PC-9 (cell line): Measurements from ENCODE around the gene PLAGL1. TPM values are rescaled to one million over a fixed set of nuclear protein-coding genes. Genes with fewer than 3 reads are reported as not detected.

ENCODE experiments used
- BruUV-seq: library from RNA; stranded (reverse); fragments of 400-500 nt; replicated peaks from 2 replicates; lab custom pipeline; 2021; lab: Mats Ljungman, UMichigan
- CTCF ChIA-PET: fragments of 300-600 bp; sonication (Branson Sonifier 250); formaldehyde crosslinking; loops from one replicate; lab custom pipeline; 2022; ENCODE audit warnings: antibody characterized with exemption; lab: Charles Lee
- POLR2A ChIA-PET: fragments of 300-600 bp; sonication (Branson Sonifier 250); formaldehyde crosslinking; loops from one replicate; lab custom pipeline; 2022; ENCODE audit warnings: antibody characterized with exemption; ENCODE audit not compliant: unreplicated experiment; lab: Charles Lee
- DNase-seq, 2 experiments: peaks; one replicate each; pipeline versions ENCODE4 v3.0.0 to v3.0.0-alpha.2; 2015 to 2022; ENCODE audit warnings: mixed read lengths in 1 of 2
- H2AFZ ChIP-seq: fragments of 200-600 bp; sonication (generic); 2 replicates; pipeline ENCODE4 v1.8.1; 2017; ENCODE audit warnings: antibody characterized with exemption
- H3F3A ChIP-seq: fragments of 200-600 bp; sonication (generic); 2 replicates; pipeline ENCODE4 v1.8.1; 2017; ENCODE audit warnings: antibody characterized with exemption, mild to moderate bottlenecking, low read depth; ENCODE audit not compliant: insufficient read depth
- H3K27ac ChIP-seq: fragments of 200-600 bp; sonication (generic); 2 replicates; pipeline ENCODE4 v1.6.1; 2016; ENCODE audit warnings: mixed run types
- H3K27me3 ChIP-seq: fragments of 200-600 bp; sonication (generic); 2 replicates; pipeline ENCODE4 v1.6.1; 2016; ENCODE audit warnings: low read depth, mixed run types; ENCODE audit not compliant: insufficient read depth
- H3K36me3 ChIP-seq: fragments of 200-600 bp; sonication (generic); 2 replicates; pipeline ENCODE4 v1.6.1; 2016; ENCODE audit warnings: low read depth, mixed run types
- H3K4me1 ChIP-seq: fragments of 200-600 bp; sonication (generic); replicated peaks from 2 replicates; pipeline ENCODE4 v1.6.1; 2016; ENCODE audit warnings: mixed run types; ENCODE audit not compliant: insufficient read depth
- H3K4me2 ChIP-seq: fragments of 200-600 bp; sonication (generic); 2 replicates; pipeline ENCODE4 v1.6.1; 2017; ENCODE audit warnings: mixed run types
- H3K4me3 ChIP-seq: fragments of 200-600 bp; sonication (generic); 2 replicates; pipeline ENCODE4 v1.6.1; 2016; ENCODE audit warnings: mixed run types
- H3K79me2 ChIP-seq: fragments of 200-600 bp; sonication (generic); 2 replicates; pipeline ENCODE4 v1.6.1; 2017; ENCODE audit warnings: low read depth, mixed run types
- H3K9me2 ChIP-seq: fragments of 200-600 bp; sonication (generic); 2 replicates; pipeline ENCODE4 v1.8.1; 2017; ENCODE audit warnings: mild to moderate bottlenecking; ENCODE audit not compliant: insufficient read depth
- H3K9me3 ChIP-seq: fragments of 200-600 bp; sonication (generic); 2 replicates; pipeline ENCODE4 v1.8.1; 2016; ENCODE audit warnings: low read depth; ENCODE audit not compliant: insufficient read depth
- H4K20me1 ChIP-seq: fragments of 200-600 bp; sonication (generic); 2 replicates; pipeline ENCODE4 v1.8.1; 2017; ENCODE audit not compliant: insufficient read depth
- EZH2 ChIP-seq: fragments of 200-600 bp; sonication (generic); IDR thresholded peaks from 2 replicates; pipeline ENCODE4 v1.8.0; 2017; ENCODE audit warnings: antibody characterized with exemption, low read depth
- intact Hi-C: fragments of 100-400 bp; cut with micrococcal nuclease; formaldehyde crosslinking; loops from one replicate; pipeline ENCODE4 v1.10.0; 2022; ENCODE audit not compliant: unreplicated experiment
- total RNA-seq: library from RNA; stranded (reverse); gene quantifications from 2 replicates; pipeline ENCODE4 v1.2.3, GENCODE V29; 2021
- TF ChIP-seq, protein P1 (sequence below): fragments of 200-600 bp; sonication (generic); conservative IDR thresholded peaks from 2 replicates; pipeline ENCODE4 v1.6.1; 2017; ENCODE audit warnings: mixed run types, antibody characterized with exemption, mild to moderate bottlenecking, moderate library complexity

Gene PLAGL1
- total RNA-seq, 1 experiment from 2014 or later = 8.3 TPM

DNA sequence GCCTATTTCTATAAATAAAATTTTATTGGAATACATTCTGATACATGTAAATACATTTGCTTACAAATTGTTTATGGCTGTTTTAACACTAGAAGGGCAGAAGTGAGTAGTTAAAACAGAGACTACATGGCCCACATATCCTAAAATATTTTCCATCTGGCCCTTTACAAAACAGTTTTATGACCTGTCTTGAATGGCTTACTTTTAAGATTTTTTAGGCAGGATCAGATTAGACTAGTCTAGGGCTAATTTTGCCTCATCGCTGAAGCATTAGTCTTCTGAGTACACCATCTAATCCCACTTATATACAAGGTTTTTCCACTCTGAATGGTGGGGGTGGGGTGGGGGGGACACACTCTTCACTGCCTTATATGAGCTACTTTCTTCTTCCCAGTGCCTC, 27.1 kb downstream of the PLAGL1 start:
- H3K27me3 ChIP-seq = no peaks in the 10 kb centered on the region
- H3F3A ChIP-seq = no peaks in the 10 kb centered on the region
- no peak overlapping the region for H2AFZ ChIP-seq
- H4K20me1 ChIP-seq = no peaks in the 10 kb centered on the region
- H3K79me2 ChIP-seq = no peaks in the 10 kb centered on the region
- no peak overlapping the region for H3K4me3 ChIP-seq
- no peaks in the 10 kb centered on the region for H3K4me1 ChIP-seq
- no peak overlapping the region for H3K4me2 ChIP-seq
- POLR2A ChIA-PET = no interaction called here
- H3K9me3 ChIP-seq = no peaks in the 10 kb centered on the region
- no peaks in the 10 kb centered on the region for H3K36me3 ChIP-seq
- TF ChIP-seq EZH2 = no peak
- TF ChIP-seq, protein P1, sequence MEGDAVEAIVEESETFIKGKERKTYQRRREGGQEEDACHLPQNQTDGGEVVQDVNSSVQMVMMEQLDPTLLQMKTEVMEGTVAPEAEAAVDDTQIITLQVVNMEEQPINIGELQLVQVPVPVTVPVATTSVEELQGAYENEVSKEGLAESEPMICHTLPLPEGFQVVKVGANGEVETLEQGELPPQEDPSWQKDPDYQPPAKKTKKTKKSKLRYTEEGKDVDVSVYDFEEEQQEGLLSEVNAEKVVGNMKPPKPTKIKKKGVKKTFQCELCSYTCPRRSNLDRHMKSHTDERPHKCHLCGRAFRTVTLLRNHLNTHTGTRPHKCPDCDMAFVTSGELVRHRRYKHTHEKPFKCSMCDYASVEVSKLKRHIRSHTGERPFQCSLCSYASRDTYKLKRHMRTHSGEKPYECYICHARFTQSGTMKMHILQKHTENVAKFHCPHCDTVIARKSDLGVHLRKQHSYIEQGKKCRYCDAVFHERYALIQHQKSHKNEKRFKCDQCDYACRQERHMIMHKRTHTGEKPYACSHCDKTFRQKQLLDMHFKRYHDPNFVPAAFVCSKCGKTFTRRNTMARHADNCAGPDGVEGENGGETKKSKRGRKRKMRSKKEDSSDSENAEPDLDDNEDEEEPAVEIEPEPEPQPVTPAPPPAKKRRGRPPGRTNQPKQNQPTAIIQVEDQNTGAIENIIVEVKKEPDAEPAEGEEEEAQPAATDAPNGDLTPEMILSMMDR = no peak
- intact Hi-C loops = no loop called here
- DNase-seq = no peak
- no TSS peak for BruUV-seq
- H3K9me2 ChIP-seq = no peaks in the 10 kb centered on the region
- CTCF ChIA-PET = no interaction called here
- H3K27ac ChIP-seq = no peak overlapping the region

DNA sequence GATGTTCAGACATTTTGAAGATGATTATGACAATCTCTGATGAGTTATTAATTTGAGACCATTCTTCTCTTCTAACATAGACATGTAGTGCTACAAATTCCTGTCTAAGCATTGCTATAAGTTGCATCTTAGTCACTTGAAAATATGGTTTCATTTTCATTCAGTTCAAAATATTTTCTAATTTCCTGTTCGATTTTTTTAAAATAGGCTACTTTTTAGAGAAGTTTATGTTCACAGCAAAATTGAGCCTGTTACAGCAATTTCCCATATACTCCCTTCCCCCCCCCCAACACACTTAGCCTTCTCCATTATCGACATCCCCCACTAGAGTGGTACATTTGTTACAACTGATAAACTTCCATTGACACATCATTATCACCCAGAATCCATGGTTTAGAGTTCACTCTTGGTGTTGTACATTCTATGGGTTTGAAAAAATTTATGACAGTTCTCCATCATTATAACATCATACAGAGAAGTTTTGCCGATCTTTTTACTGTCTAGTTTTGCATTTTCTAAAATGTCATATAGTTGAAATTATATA, 31.2 kb downstream of the PLAGL1 start:
- TF ChIP-seq, protein P1 = no peak
- TF ChIP-seq EZH2 = no peak
- ChIA-PET CTCF (interaction anchor here (0.6 kb wide), 1 partner anchor 18 kb away, joined by 16 read pairs; no protein-coding TSS in a partner anchor), POLR2A (interaction anchor here (0.6 kb wide), 1 partner anchor 116 kb away, joined by 8 read pairs; no protein-coding TSS in a partner anchor)
- no peak overlapping the region for H3K27ac ChIP-seq
- no peaks in the 10 kb centered on the region for H3K79me2 ChIP-seq
- no peaks in the 10 kb centered on the region for H3F3A ChIP-seq
- intact Hi-C loops = no loop called here
- no peaks in the 10 kb centered on the region for H3K36me3 ChIP-seq
- H3K27me3 ChIP-seq = no peaks in the 10 kb centered on the region
- no peaks in the 10 kb centered on the region for H3K4me1 ChIP-seq
- H4K20me1 ChIP-seq = no peaks in the 10 kb centered on the region
- DNase-seq = no peak
- no TSS peak for BruUV-seq
- H3K4me2 ChIP-seq = no peak overlapping the region
- no peaks in the 10 kb centered on the region; the same call in 1 of the 2 replicates for H3K9me2 ChIP-seq
- H3K4me3 ChIP-seq = no peak overlapping the region
- H2AFZ ChIP-seq = no peak overlapping the region
- H3K9me3 ChIP-seq = no peaks in the 10 kb centered on the region

DNA sequence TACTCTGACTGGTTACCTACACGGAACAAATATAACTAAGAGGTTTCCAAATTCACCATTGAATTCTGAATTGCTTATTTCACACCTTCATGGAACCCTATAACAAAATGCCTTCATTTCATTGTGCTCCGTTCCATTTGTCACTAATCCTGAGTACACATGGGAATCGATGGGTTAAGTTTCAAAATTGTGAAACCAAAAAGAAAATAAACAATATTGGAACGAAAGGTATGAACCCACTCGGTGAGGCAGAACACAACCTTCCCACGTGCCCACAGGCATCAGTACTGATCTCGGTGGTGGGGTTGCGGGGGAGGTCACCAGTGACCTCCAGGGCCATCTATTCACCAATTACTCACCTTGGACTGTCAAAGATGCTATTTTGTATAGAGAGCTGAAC, 34.0 kb downstream of the PLAGL1 start:
- no peaks in the 10 kb centered on the region for H3K36me3 ChIP-seq
- ChIA-PET CTCF (no interaction called here), POLR2A (no interaction called here)
- H3F3A ChIP-seq = no peaks in the 10 kb centered on the region
- H3K27me3 ChIP-seq = no peaks in the 10 kb centered on the region
- H4K20me1 ChIP-seq = no peaks in the 10 kb centered on the region
- H3K9me3 ChIP-seq = no peaks in the 10 kb centered on the region
- H3K79me2 ChIP-seq = no peaks in the 10 kb centered on the region
- intact Hi-C loops = no loop called here
- H2AFZ ChIP-seq = no peak overlapping the region
- TF ChIP-seq, protein P1 = no peak
- no peak overlapping the region for H3K4me2 ChIP-seq
- DNase-seq = no peak
- H3K9me2 ChIP-seq = no peaks in the 10 kb centered on the region; the same call in 1 of the 2 replicates
- no peaks in the 10 kb centered on the region for H3K4me1 ChIP-seq
- no peak overlapping the region for H3K4me3 ChIP-seq
- no peak overlapping the region for H3K27ac ChIP-seq
- no TSS peak for BruUV-seq
